Ishikawa (cell line): ENCODE results near the gene ZBTB46.

Experiments used
- CEBPB ChIP-seq: IDR thresholded peaks from 2 replicates; pipeline ENCODE4 v1.6.1; 2012
- CREB1 ChIP-seq: IDR thresholded peaks from 2 replicates; pipeline ENCODE4 v1.6.1; 2012; ENCODE audit warnings: low read depth
- EGR1 ChIP-seq: IDR thresholded peaks from 2 replicates; pipeline ENCODE4 v1.6.1; 2012
- EP300 ChIP-seq: IDR thresholded peaks from 2 replicates; pipeline ENCODE4 v1.6.1; 2012; ENCODE audit warnings: borderline replicate concordance
- FOXM1 ChIP-seq: IDR thresholded peaks from 2 replicates; pipeline ENCODE4 v1.6.1; 2012; ENCODE audit warnings: low read depth, borderline replicate concordance
- MAX ChIP-seq: IDR thresholded peaks from 2 replicates; pipeline ENCODE4 v1.6.1; 2012
- NFIC ChIP-seq: IDR thresholded peaks from 2 replicates; pipeline ENCODE4 v1.6.1; 2012
- RAD21 ChIP-seq: IDR thresholded peaks from 2 replicates; pipeline ENCODE4 v1.6.1; 2012; ENCODE audit warnings: low read depth
- REST ChIP-seq: IDR thresholded peaks from 2 replicates; pipeline ENCODE4 v1.6.1; 2012; ENCODE audit warnings: low read depth, mild to moderate bottlenecking
- TAF1 ChIP-seq: IDR thresholded peaks from 2 replicates; pipeline ENCODE4 v1.6.1; 2012; ENCODE audit warnings: low read depth, mild to moderate bottlenecking
- TCF12 ChIP-seq: IDR thresholded peaks from 2 replicates; pipeline ENCODE4 v1.6.1; 2012; ENCODE audit warnings: low read depth
- TEAD4 ChIP-seq: IDR thresholded peaks from 2 replicates; pipeline ENCODE4 v1.6.1; 2012
- USF1 ChIP-seq: IDR thresholded peaks from 2 replicates; pipeline ENCODE4 v1.6.1; 2012
- YY1 ChIP-seq: IDR thresholded peaks from 2 replicates; pipeline ENCODE4 v1.6.1; 2012; ENCODE audit warnings: low read depth
- ZBTB7A ChIP-seq: IDR thresholded peaks from 2 replicates; pipeline ENCODE4 v1.6.1; 2012; ENCODE audit warnings: low read depth

The ZBTB46 gene

GRCh38 chr20:63831646-63831992, 555 bp upstream of the ZBTB46 start:
- TF ChIP-seq EP300 (no peak), TEAD4 (no peak), ZBTB7A (0 out of 2 replicates have a peak, but pooled peaks have one; percentile 1)

GRCh38 chr20:63829945-63830835, 874 bp downstream of the ZBTB46 start:
- TF ChIP-seq ZBTB7A (peak; percentile 70), EGR1 (peak; percentile 45; the same call in 1 of the 2 replicates), NFIC (no peak)

- TF ChIP-seq ZBTB7A (no peak), CEBPB (no peak), FOXM1 (no peak), MAX (no peak)
Measured at GRCh38 chr20:63829603-63829944, 1.5 kb downstream of the ZBTB46 start.

- TF ChIP-seq CREB1 (no peak), FOXM1 (no peak), YY1 (no peak), NFIC (no peak), TCF12 (no peak), ZBTB7A (no peak), REST (no peak), TAF1 (no peak), CEBPB (no peak), EGR1 (no peak), MAX (no peak), RAD21 (no peak), TEAD4 (no peak), EP300 (no peak)
Measured at GRCh38 chr20:63828951-63829350, 2.1 kb downstream of the ZBTB46 start.

GRCh38 chr20:63828545-63828944, 2.5 kb downstream of the ZBTB46 start:
- no peak for TF ChIP-seq EGR1
- TF ChIP-seq EP300: no peak
- no peak for TF ChIP-seq USF1
- TF ChIP-seq CREB1: no peak
- TF ChIP-seq TEAD4: no peak
- TF ChIP-seq MAX: no peak
- no peak for TF ChIP-seq TAF1
- TF ChIP-seq RAD21: no peak
- no peak for TF ChIP-seq FOXM1
- no peak for TF ChIP-seq TCF12

GRCh38 chr20:63828124-63828523, 2.9 kb downstream of the ZBTB46 start:
- TF ChIP-seq RAD21 (no peak), EP300 (no peak), TCF12 (no peak), TEAD4 (no peak), YY1 (no peak), MAX (no peak)

GRCh38 chr20:63826753-63827152, 4.3 kb downstream of the ZBTB46 start:
- TF ChIP-seq TEAD4 (no peak), FOXM1 (no peak)

GRCh38 chr20:63825331-63826118, 5.5 kb downstream of the ZBTB46 start:
- TF ChIP-seq REST (no peak), EP300 (no peak), CEBPB (no peak), FOXM1 (no peak), MAX (no peak), TCF12 (no peak), EGR1 (no peak), RAD21 (no peak), USF1 (no peak), NFIC (no peak), YY1 (no peak), ZBTB7A (no peak), TEAD4 (no peak), CREB1 (no peak), TAF1 (no peak)
